ENCODE data around the gene TSSK6.

TSSK6 gene

GRCh38 chr19:19540064-19540714, 24.8 kb upstream of the TSSK6 start:
- H3K27me3 ChIP-seq (ENCODE audit: low read depth, low read length): no peaks in the 10 kb centered on the region
- H3K4me1 ChIP-seq (ENCODE audit: low read length): no peaks in the 10 kb centered on the region
- no peak overlapping the region for H3K9ac ChIP-seq (ENCODE audit: low read length)
- H3K4me3 ChIP-seq (ENCODE audit: low read length): no peak overlapping the region
- no peaks in the 10 kb centered on the region for H3K36me3 ChIP-seq (replicated peaks; ENCODE audit: low read depth, low read length)
- no peaks in the 10 kb centered on the region for H4K20me1 ChIP-seq (ENCODE audit: insufficient read depth, low read length)
- no peak overlapping the region for H3K27ac ChIP-seq (ENCODE audit: low read length)
- H3K4me2 ChIP-seq (ENCODE audit: low read length): no peak overlapping the region
- no peak overlapping the region for H2AFZ ChIP-seq (ENCODE audit: low read depth, low read length)
- no peak for TF ChIP-seq CTCF (IDR thresholded peaks at IDR 0.05; ENCODE audit: low read depth, low read length)
- TF ChIP-seq EZH2phosphoT487 (IDR thresholded peaks at IDR 0.05; ENCODE audit: low read depth): no peak
- no peaks in the 10 kb centered on the region for H3K9me3 ChIP-seq (ENCODE audit: insufficient read depth, low read length)
- H3K79me2 ChIP-seq (ENCODE audit: low read length): no peaks in the 10 kb centered on the region

GRCh38 chr19:19539698-19540063, 24.3 kb upstream of the TSSK6 start:
- no peak overlapping the region for H2AFZ ChIP-seq (ENCODE audit: low read depth, low read length)
- H3K27me3 ChIP-seq (ENCODE audit: low read depth, low read length): no peaks in the 10 kb centered on the region
- no peak overlapping the region for H3K4me3 ChIP-seq (ENCODE audit: low read length)
- no peaks in the 10 kb centered on the region for H3K79me2 ChIP-seq (ENCODE audit: low read length)
- TF ChIP-seq CTCF (IDR thresholded peaks at IDR 0.05; ENCODE audit: low read depth, low read length) (no peak), EZH2phosphoT487 (IDR thresholded peaks at IDR 0.05; ENCODE audit: low read depth) (no peak)
- H3K4me1 ChIP-seq (ENCODE audit: low read length): no peaks in the 10 kb centered on the region
- H3K36me3 ChIP-seq (replicated peaks; ENCODE audit: low read depth, low read length): no peaks in the 10 kb centered on the region
- H4K20me1 ChIP-seq (ENCODE audit: insufficient read depth, low read length): no peaks in the 10 kb centered on the region
- H3K27ac ChIP-seq (ENCODE audit: low read length): no peak overlapping the region
- no peaks in the 10 kb centered on the region for H3K9me3 ChIP-seq (ENCODE audit: insufficient read depth, low read length)
- no peak overlapping the region for H3K4me2 ChIP-seq (ENCODE audit: low read length)
- no peak overlapping the region for H3K9ac ChIP-seq (ENCODE audit: low read length)

- H4K20me1 ChIP-seq (ENCODE audit: insufficient read depth, low read length): no peaks in the 10 kb centered on the region
- H3K4me3 ChIP-seq (ENCODE audit: low read length): no peak overlapping the region
- no peak for TF ChIP-seq CTCF (IDR thresholded peaks at IDR 0.05; ENCODE audit: low read depth, low read length)
- TF ChIP-seq EZH2phosphoT487 (IDR thresholded peaks at IDR 0.05; ENCODE audit: low read depth): no peak
- no peaks in the 10 kb centered on the region for H3K4me1 ChIP-seq (ENCODE audit: low read length)
- H2AFZ ChIP-seq (ENCODE audit: low read depth, low read length): no peak overlapping the region
- H3K9ac ChIP-seq (ENCODE audit: low read length): no peak overlapping the region
- H3K36me3 ChIP-seq (replicated peaks; ENCODE audit: low read depth, low read length): no peaks in the 10 kb centered on the region
- no peak overlapping the region for H3K27ac ChIP-seq (ENCODE audit: low read length)
- H3K9me3 ChIP-seq (ENCODE audit: insufficient read depth, low read length): no peaks in the 10 kb centered on the region
- no peak overlapping the region for H3K4me2 ChIP-seq (ENCODE audit: low read length)
- no peaks in the 10 kb centered on the region for H3K27me3 ChIP-seq (ENCODE audit: low read depth, low read length)
- no peaks in the 10 kb centered on the region for H3K79me2 ChIP-seq (ENCODE audit: low read length)
These were observed 23.4 kb upstream of the TSSK6 start for GRCh38 chr19:19538785-19539166.

- H3K36me3 ChIP-seq (replicated peaks; ENCODE audit: low read depth, low read length): no peaks in the 10 kb centered on the region
- H3K4me1 ChIP-seq (ENCODE audit: low read length): no peaks in the 10 kb centered on the region
- no peak for TF ChIP-seq EZH2phosphoT487 (IDR thresholded peaks at IDR 0.05; ENCODE audit: low read depth)
- TF ChIP-seq CTCF (IDR thresholded peaks at IDR 0.05; ENCODE audit: low read depth, low read length): no peak
- no peaks in the 10 kb centered on the region for H4K20me1 ChIP-seq (ENCODE audit: insufficient read depth, low read length)
- no peak within 1 kb of the TSS for H3K27ac ChIP-seq (ENCODE audit: low read length)
- H3K4me3 ChIP-seq (ENCODE audit: low read length): no peak within 1 kb of the TSS
- no peak within 1 kb of the TSS for H3K9ac ChIP-seq (ENCODE audit: low read length)
- H2AFZ ChIP-seq (ENCODE audit: low read depth, low read length): no peak within 1 kb of the TSS
- H3K9me3 ChIP-seq (ENCODE audit: insufficient read depth, low read length): no peaks in the 10 kb centered on the region
- no peaks in the 10 kb centered on the region for H3K79me2 ChIP-seq (ENCODE audit: low read length)
- H3K27me3 ChIP-seq (ENCODE audit: low read depth, low read length): no peaks in the 10 kb centered on the region
- H3K4me2 ChIP-seq (ENCODE audit: low read length): no peak within 1 kb of the TSS
These were observed 22.9 kb upstream of the TSSK6 start, which contains the start of gene CILP2 for GRCh38 chr19:19538061-19538784. CILP2 (plus strand) TSS chr19:19538265; CDS start chr19:19538350, 85 bp downstream.
